ENCODE measurements around the gene TBC1D5.
"Not testable (repeated sequence)": the region's sequence is repeated elsewhere in the genome, so short reads cannot be mapped to it uniquely, and the experiment has no call there.

Gene TBC1D5

GRCh38 chr3:17749281-17749680, 6.8 kb upstream of the TBC1D5 start:
- DNase-seq, result no peak

DNA sequence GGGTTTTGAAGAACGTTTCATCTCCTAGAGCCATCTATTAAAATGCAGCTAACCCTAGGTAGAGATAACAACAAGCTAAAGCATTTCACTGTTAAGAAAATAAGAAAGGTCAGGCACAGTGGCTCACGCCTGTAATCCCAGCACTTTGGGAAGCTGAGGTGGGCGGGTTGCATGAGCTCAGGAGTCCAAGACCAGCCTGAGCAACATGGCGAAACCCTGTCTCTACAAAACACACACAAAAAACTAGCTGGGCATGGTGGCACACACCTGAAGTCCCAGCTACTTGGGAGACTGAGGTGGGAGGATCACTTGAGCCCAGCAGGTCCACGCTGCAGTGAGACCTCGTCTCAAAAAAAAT, 5.4 kb upstream of the TBC1D5 start:
- no peak for DNase-seq

- DNase-seq, result no peak
Observed at GRCh38 chr3:17747174-17747889, 4.9 kb upstream of the TBC1D5 start.

- DNase-seq, result no peak
Observed at GRCh38 chr3:17745894-17746293, 3.5 kb upstream of the TBC1D5 start.

- DNase-seq, result no peak
Observed at GRCh38 chr3:17745301-17745700, 2.9 kb upstream of the TBC1D5 start.

- no peak for DNase-seq
Observed at GRCh38 chr3:17744693-17745092, 2.3 kb upstream of the TBC1D5 start.

DNA sequence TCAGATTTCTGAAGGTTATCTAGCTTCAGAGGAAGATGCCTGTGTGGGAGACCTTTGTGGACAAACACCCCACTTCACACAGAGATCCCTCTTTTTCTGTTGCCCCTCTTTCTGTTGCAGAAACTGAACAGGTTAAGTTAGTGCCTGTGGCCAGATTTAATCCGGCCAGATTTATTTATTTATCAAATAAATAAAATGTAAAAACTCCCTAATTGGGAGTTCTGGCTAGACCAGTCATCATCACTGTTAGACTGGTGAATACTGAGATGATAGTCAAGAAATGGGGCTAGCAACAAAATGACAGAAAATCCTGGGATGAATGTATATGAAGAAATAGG, 1.2 kb upstream of the TBC1D5 start:
- DNase-seq, result no peak

DNA sequence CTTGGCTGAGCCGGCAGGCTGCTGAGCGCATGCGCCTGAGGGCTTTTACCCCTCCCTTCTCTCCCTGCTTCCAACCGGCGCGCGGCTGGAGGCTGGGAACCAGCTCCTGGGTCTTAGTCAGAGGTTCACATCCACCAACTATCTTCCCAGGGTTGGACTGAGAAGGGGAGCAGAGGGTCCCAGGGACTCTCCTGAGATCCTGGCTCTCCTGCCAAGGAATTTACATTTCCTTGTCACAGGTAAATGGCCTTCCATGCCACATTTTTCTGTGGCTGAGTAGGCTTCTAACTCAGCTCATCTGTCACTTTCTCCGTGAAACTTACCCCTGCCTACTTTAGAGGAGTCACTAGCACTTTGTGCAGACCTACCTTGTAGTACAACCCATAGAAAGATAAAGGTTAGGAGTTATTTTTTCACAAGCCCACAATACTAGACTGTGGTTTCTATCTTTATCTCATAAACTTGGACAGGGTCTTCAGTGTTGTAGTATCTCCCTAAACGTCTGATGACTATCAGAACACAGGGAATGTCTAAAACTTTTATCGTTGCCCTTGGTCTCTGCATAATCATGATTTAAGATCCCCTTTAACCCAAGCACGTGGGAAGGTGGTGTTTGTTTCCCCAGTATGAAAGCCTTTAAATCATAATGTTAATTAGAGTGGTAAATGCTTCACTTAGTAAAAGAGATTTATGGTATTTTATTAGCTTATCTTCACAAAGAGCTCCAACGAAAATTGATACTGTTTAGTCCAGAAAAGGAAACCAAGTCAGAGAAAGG, 638 bp upstream of the TBC1D5 start:
- DNase-seq, result no peak

DNA sequence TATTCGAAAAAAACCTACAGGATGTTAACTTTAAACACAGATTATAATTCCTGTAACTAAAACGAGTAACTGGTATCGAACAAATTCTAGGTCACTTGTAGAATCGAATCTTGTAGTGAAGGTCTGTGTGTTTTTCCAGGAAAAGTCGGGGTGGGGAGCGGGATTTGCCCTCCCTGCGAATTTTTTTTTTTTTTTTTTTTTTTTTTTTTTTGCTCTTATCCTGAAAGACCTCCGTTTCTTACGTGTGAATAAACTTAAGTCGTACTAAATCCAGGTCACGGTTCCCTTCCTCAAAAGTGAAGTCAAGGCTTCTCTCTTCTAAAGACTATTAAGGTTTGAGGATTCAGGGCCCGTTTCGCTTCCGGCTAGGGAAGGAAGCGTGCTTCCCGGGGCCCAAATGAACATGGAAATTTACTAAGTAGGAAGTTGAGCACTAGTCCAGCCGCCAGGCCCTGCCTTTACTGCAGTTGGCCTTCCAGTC, 770 bp downstream of the TBC1D5 start:
- no peak for DNase-seq

DNA sequence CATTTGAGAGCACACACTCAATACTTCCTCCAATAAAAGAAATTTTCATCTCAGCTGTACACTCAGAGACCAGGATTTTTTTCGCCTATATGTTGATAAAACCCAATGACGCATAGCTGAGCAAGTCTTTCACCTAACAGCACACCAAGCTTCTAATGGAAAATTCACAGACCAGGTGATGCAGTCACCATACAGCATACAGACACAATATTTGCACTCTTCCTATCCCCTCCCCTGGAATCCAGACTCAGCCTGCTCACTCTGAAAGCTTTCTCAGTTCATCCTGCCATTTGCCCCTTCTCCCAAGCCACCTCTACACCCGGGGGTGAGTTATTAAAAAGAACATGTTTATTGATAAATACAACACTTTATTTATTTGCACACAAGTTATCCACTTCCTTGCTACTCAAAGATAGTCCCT, 1.7 kb downstream of the TBC1D5 start:
- no peak for DNase-seq

DNA sequence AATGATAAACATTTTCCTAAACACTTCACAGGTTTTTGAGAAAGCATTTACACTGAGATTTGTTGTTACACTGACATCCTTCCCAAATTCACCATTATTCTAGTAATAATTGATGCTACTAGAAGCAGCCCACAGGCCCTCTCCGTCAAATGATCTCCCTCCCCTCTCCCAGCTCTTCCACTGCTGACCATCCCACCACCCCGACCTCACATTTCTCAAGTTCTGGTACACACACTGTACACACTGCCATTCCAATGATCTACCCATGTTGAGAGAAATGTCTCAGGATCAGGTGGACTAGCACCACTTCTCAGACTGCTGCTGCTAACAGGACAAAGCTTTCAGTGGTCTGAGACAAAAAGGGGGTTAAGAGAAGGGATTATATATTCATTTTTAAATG, 3.5 kb downstream of the TBC1D5 start:
- DNase-seq, result no peak

DNA sequence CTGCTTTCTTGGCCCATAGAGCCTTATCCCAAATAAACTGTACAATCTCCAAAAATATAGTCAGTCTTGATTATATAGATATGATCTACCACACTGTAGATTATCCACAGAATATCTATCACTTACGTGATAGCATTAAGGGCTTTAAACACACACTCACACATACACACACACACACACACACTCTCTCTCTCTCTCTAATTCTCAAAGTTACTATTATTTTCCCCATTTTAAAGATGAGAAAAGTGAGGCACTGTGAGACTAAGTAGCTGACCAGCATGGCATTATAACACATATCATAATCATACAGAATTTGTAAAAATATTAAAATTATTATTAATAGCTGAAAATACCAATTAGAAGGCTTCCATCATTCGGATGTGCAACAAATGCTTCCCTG, 4.2 kb downstream of the TBC1D5 start:
- no peak for DNase-seq

DNA sequence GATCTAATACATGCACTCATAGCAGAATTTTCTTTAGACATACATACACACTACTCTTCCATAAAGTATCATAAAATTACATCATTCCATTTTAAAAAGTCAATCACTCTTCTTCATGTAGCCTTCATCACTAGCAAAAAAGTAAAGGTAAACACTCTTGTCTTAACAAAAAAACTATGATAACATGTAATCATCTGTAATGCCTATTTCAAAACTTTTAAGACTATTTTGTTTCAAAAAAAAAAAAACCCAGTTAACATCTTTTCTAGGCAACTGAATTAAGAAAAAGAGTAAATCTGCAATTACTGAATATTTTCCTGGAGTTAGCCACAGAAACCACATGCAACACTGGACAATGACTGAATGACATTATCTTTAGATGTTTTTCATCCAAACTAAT, 4.8 kb downstream of the TBC1D5 start:
- no peak for DNase-seq

DNA sequence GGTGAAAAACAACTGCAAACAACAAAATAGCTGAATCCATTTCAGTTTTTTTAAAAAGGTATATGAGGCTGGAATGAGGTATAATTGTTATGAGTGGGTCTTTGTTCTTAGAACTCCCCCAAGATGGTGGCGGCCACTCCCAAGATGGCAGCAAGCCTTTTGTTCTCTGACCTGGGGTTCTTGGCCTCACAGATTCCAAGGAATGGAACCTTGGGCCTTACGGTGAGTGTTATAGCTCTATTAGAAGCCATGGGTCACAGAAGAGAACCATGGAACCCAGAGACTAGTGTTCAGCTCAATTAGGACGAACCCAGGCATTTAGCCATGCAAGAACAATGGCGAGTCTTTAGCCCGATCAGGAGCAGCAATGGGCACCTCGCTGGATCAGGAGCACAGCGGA, 7.1 kb downstream of the TBC1D5 start:
- not testable (repeated sequence) for DNase-seq

- DNase-seq, result no peak
Observed at GRCh38 chr3:17733768-17734167, 8.7 kb downstream of the TBC1D5 start.

- no peak for DNase-seq
Observed at GRCh38 chr3:17733215-17733614, 9.2 kb downstream of the TBC1D5 start.

DNA sequence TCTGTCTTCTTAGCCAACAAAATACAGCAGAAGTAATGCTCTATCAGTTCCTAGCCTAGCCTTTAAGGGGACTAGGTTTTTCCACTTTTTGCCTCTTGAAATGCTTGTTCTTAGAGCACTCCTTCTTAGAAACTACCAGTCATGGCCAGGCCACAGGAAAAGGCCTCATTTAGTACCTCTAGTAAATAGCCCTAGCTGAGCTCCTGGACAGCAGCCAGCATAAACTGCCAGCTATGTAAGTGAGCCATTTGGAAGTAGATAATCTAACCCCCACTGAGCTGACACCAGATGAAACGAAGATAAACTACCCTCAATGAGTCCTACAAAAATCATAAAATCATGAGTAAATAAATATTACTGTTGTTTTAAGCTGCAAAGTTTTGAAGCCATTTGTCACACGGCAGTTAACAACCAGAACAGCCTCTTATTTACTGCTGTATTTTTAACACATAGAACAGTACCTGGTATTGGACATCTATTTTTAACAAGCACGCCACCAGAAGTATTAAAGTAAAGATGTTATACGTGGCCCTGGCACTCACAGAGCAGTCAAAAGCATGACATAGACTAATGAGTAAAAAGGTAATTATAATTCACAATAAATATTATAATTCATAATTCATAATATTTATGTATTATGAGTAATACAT, 12.0 kb downstream of the TBC1D5 start:
- DNase-seq, result no peak

DNA sequence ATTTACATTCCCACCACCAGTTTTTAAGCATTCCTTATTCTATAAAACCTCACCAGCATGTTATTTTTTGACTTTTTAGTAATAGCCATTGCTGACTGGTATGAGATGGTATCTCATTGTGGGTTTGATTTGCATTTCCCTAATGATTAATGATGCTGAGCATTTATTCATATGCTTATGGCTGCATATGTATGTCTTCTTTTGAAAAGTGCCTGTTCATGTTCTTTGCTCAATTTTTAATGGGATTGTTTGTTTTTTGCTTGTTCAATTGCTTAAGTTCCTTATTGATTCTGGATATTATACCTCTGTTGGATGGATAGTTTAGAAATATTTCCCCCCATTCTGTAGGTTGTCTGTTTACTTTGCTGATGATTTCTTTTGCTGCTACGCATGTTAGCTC, 16.1 kb downstream of the TBC1D5 start:
- DNase-seq, result no peak

GRCh38 chr3:17725844-17726243, 16.6 kb downstream of the TBC1D5 start:
- not testable (repeated sequence) for DNase-seq

- no peak for DNase-seq
Observed at GRCh38 chr3:17724948-17725347, 17.5 kb downstream of the TBC1D5 start.

DNA sequence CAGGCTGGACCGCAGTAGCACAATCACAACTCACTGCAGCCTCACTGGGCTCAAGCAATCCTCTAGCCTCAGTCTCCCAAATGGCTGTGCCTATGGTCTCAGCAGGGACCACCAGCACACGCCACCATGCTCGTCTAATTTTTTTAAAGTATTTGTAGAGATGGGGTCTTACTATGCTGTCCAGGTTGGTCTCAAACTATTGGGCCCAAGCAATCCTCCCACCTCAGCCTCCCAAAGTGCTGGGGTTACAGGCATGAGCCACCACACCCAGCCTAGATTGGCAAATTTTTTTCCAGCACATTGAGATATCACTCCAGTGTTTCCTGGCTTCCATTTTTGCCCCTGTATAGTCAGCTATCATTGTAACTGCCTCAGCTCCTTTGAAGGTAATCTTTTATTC, 18.3 kb downstream of the TBC1D5 start:
- no peak for DNase-seq

- no peak for DNase-seq
Observed at GRCh38 chr3:17717411-17717810, 25.0 kb downstream of the TBC1D5 start.

- DNase-seq, result no peak
Observed at GRCh38 chr3:17714473-17714872, 28.0 kb downstream of the TBC1D5 start.

DNA sequence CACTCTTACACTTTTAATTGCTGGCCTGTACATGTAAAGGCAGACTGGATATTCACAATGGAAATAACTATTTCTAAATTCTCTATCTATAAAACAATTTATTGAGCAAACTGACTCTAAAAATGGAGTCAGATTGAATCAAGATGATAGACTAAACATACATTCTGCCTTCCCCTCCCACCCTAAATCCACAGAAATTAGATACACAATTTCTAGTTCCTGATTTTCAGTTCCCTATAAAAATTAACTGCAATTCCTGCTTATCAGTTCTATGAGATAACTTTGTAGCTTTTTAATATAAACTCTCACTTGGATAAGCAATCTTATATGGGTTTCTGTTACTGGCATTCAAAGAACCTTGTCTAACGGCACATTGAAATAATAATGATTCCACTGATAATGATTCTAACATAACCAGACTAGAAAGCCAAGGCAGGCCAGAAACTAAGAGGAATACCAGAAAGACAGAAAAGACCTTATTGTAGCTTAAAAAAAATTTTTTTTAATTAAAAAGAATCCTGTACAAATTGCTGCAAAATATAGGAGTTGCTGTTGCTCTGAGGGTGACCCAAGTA, 33.1 kb downstream of the TBC1D5 start:
- no peak for DNase-seq
